CD8-positive, alpha-beta memory T cell (primary cell): ENCODE data around the gene ALPK3. TPM values are rescaled to one million over a fixed set of nuclear protein-coding genes. Genes with fewer than 3 reads are reported as not detected.

Experiments
- CTCF ChIA-PET: fragments of 350-600 bp; sonication (Branson Sonifier 250); formaldehyde crosslinking; loops from one replicate; lab custom pipeline; 2021; ENCODE audit warnings: antibody characterized with exemption; lab: Charles Lee
- POLR2A ChIA-PET: fragments of 350-600 bp; sonication (Branson Sonifier 250); formaldehyde crosslinking; loops from one replicate; lab custom pipeline; 2021; ENCODE audit warnings: antibody characterized with exemption; lab: Charles Lee
- DNase-seq, 5 donors: peaks; one replicate each; pipeline versions ENCODE4 v3.0.0 to v3.0.0-alpha.2; 2020 to 2022; ENCODE audit warnings: mixed read lengths in 1 of 5
- H3K27ac ChIP-seq: one replicate; pipeline ENCODE4 v1.7.0; 2013; ENCODE audit warnings: low read depth, mild to moderate bottlenecking, low read length, moderate library complexity
- H3K27me3 ChIP-seq: 2 replicates; pipeline ENCODE4 v1.7.0; 2013; ENCODE audit warnings: low read length, mild to moderate bottlenecking; ENCODE audit not compliant: insufficient read depth, poor library complexity, severe bottlenecking
- H3K36me3 ChIP-seq: 2 replicates; pipeline ENCODE4 v1.7.0; 2013; ENCODE audit warnings: mild to moderate bottlenecking, low read length, moderate library complexity; ENCODE audit not compliant: insufficient read depth
- H3K4me1 ChIP-seq: 2 replicates; pipeline ENCODE4 v1.7.0; 2013; ENCODE audit warnings: mild to moderate bottlenecking, low read length, moderate library complexity; ENCODE audit not compliant: insufficient read depth
- H3K4me3 ChIP-seq: 2 replicates; pipeline ENCODE4 v1.7.0; 2013; ENCODE audit warnings: mild to moderate bottlenecking, low read length
- H3K9me3 ChIP-seq: 2 replicates; pipeline ENCODE4 v1.7.0; 2013; ENCODE audit warnings: mild to moderate bottlenecking, low read length
- H3K27ac Mint-ChIP-seq, 8 donors: one replicate each; pipeline ENCODE4 v1.8.0; 2020 to 2021; ENCODE audit warnings: mixed read lengths in 8 of 8, mild to moderate bottlenecking in 6 of 8, inconsistent platforms in 3 of 8, moderate library complexity in 3 of 8
- H3K27me3 Mint-ChIP-seq, 2 donors: one replicate each; pipeline ENCODE4 v1.8.0; 2020 to 2021; ENCODE audit warnings: mixed read lengths in 2 of 2, mild to moderate bottlenecking in 1 of 2, moderate library complexity in 1 of 2
- H3K36me3 Mint-ChIP-seq, 3 donors: one replicate each; pipeline ENCODE4 v1.8.0; 2020 to 2021; ENCODE audit warnings: mixed read lengths in 3 of 3, inconsistent platforms in 1 of 3, mild to moderate bottlenecking in 1 of 3
- H3K4me1 Mint-ChIP-seq, 3 donors: one replicate each; pipeline ENCODE4 v1.8.0; 2020 to 2021; ENCODE audit warnings: mixed read lengths in 3 of 3, inconsistent platforms in 1 of 3, mild to moderate bottlenecking in 1 of 3
- H3K4me3 Mint-ChIP-seq, 7 donors: one replicate each; pipeline ENCODE4 v1.8.0; 2020 to 2021; ENCODE audit warnings: mixed read lengths in 7 of 7, mild to moderate bottlenecking in 6 of 7, moderate library complexity in 4 of 7, inconsistent platforms in 2 of 7
- H3K9me3 Mint-ChIP-seq, 5 donors: one replicate each; pipeline ENCODE4 v1.8.0; 2020 to 2022; ENCODE audit warnings: mixed read lengths in 5 of 5, mild to moderate bottlenecking in 3 of 5, moderate library complexity in 2 of 5, inconsistent platforms in 1 of 5
- polyA plus RNA-seq: library from polyadenylated mRNA; unstranded; fragments of 300-500 nt; fragmentation: Illumina TruSeq; gene quantifications from one replicate; pipeline ENCODE4 v1.2.3, GENCODE V29; 2021
- total RNA-seq, 2 experiments: library from RNA; stranded (reverse); gene quantifications; one replicate each; pipeline ENCODE4 v1.2.3, GENCODE V29; 2021

The ALPK3 gene
- total and polyA plus RNA-seq, 3 experiments from 2014 or later: 0.03 to 0.18 (median 0.07) TPM

DNA sequence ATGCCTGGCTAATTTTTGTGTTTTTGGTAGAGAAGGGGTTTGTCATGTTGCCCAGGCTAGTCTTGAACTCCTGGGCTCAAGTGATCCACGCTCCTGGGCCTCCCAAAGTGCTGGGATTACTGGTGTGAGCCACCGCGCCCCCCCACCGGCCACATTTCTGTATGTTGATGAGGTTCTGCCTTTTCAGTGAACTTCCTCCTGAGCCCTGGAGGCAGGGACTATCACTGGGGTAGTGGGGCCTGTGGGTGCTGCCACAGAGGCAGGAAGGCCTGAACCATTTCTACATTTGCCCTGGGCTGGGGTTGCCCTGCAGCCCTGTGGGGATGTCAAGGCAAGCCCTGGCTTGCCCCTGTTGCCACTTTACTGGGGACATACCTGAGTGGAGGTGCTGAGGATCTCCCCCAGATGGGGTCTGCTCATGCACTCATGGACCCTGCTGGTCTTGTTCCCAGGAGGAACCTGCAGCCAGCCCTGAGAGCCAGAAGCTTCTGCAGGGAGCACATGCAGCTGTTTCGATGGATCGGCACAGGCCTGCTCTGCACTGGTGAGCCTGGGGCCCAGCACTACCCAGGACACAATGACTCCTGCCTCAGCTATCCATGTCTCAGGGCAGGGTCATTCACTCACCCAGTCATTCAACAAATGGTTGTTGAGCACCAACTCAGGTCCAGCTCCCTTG is 73.0 kb downstream of the ALPK3 start:
- H3K36me3 ChIP-seq: no peaks in the 10 kb centered on the region

DNA sequence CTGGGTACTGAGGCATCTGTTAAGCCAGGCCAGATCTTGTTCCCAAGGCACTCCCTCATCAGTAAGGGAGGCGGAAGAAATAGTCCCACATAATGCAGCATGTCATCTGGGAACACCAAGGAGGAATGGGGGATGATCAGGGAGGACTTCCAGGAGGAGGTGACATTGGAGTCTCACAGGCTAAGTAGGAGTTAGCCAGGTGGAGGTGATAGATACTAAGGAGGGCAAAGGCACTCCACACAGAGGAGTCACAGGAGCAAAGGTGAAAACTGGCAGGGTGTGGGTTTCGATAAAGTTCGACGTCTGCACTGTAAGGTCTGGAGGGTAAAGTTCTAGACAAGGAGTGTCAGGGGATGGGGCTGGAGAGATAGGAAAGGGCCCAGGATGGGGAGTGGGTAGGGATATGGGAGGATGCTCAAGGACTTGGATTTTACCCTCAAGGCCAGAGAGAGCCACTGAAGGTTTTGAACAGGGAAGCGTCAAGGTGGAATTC is 73.6 kb downstream of the ALPK3 start:
- POLR2A ChIA-PET: no interaction called here
- Histone ChIP-seq H3K27me3 (no peaks in the 10 kb centered on the region), H3K9me3 (no peaks in the 10 kb centered on the region), H3K4me1 (no peaks in the 10 kb centered on the region), H3K27ac (no peak overlapping the region), H3K4me3 (no peak overlapping the region), H3K36me3 (no peaks in the 10 kb centered on the region)
- no peaks in the 10 kb centered on the region for H3K4me1 Mint-ChIP-seq
- CTCF ChIA-PET: no interaction called here
- H3K27me3 Mint-ChIP-seq: peaks cover 1 to 18% of the 10 kb centered on the region in 2 donors
- H3K36me3 Mint-ChIP-seq: no peaks in the 10 kb centered on the region
- H3K4me3 Mint-ChIP-seq: no peak overlapping the region
- no peak for DNase-seq
- H3K9me3 Mint-ChIP-seq: no peaks in the 10 kb centered on the region
- H3K27ac Mint-ChIP-seq: no peak overlapping the region

More for the DNA sequence above, 73.0 kb downstream of the ALPK3 start:
- ChIA-PET POLR2A (no interaction called here), CTCF (no interaction called here)
- Mint-ChIP-seq H3K27ac (no peak overlapping the region), H3K9me3 (no peaks in the 10 kb centered on the region), H3K4me3 (no peak overlapping the region), H3K27me3 (peaks cover 1 to 18% of the 10 kb centered on the region in 2 donors), H3K36me3 (no peaks in the 10 kb centered on the region), H3K4me1 (no peaks in the 10 kb centered on the region)
- no peaks in the 10 kb centered on the region for H3K27me3 ChIP-seq
- H3K9me3 ChIP-seq: no peaks in the 10 kb centered on the region
- no peak overlapping the region for H3K4me3 ChIP-seq
- no peak overlapping the region for H3K27ac ChIP-seq
- no peaks in the 10 kb centered on the region for H3K4me1 ChIP-seq
- no peak for DNase-seq

DNA sequence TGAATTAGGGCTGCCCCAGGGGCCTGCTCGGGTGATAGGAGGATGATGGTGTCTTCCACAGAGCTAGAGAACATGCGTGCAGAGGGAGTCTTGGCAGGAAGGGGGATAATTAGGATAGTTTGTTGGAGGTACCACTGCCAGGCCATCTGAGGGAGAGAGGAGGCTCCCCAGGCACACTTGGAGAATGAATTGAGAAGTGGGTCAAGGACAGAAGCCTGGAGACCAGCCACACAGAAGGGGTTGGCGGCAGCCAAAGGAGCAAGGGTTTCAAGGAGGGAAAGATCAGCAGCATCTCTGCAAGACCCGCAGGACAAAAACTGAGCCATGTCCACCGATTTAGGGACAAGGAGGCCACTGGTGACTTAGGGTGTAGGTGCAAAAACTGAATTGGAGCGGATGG is 74.2 kb downstream of the ALPK3 start:
- no peak for DNase-seq
- Histone ChIP-seq H3K36me3 (no peaks in the 10 kb centered on the region), H3K4me1 (no peaks in the 10 kb centered on the region), H3K27me3 (no peaks in the 10 kb centered on the region), H3K9me3 (no peaks in the 10 kb centered on the region), H3K4me3 (no peak overlapping the region), H3K27ac (no peak overlapping the region)
- H3K27ac Mint-ChIP-seq: no peak overlapping the region
- H3K27me3 Mint-ChIP-seq: peaks cover 1 to 23% of the 10 kb centered on the region in 2 donors
- no peaks in the 10 kb centered on the region for H3K4me1 Mint-ChIP-seq
- ChIA-PET POLR2A (no interaction called here), CTCF (no interaction called here)
- peak overlapping the region in 1 of 7 donors; percentile 40 for H3K4me3 Mint-ChIP-seq
- H3K9me3 Mint-ChIP-seq: no peaks in the 10 kb centered on the region
- peaks cover 0 to 3% (median 0%) of the 10 kb centered on the region in 3 donors for H3K36me3 Mint-ChIP-seq

DNA sequence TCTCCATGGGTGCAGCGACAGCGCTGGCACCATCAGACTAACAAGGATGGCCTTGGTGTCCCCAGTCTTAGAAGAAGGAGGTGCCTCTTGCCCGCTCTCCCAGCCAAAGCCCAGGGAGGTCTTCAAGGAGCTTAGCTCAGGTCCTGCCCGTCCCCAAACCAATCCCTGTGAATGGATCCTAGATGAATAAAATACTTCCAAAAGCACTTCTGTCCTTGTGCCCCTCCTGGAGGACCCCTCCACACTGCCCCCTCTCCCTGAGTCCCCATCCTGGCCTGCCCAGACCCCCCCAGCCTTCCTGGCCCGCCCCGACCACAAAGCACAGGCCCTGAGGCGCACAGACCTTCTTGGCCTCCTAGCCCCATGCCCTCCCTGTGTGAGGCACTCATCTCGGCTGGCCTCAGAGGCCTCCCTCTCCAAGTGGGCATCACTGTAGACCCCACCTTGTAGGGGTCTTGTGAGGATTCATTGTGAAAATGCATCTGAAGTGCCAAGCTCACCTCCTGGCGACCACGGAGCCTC is 75.7 kb downstream of the ALPK3 start:
- H3K4me1 Mint-ChIP-seq: no peaks in the 10 kb centered on the region
- no peak overlapping the region for H3K27ac ChIP-seq
- H3K9me3 Mint-ChIP-seq: no peaks in the 10 kb centered on the region
- H3K27me3 ChIP-seq: no peaks in the 10 kb centered on the region
- no peak overlapping the region for H3K4me3 ChIP-seq
- ChIA-PET CTCF (no interaction called here), POLR2A (no interaction called here)
- no peak overlapping the region for H3K4me3 Mint-ChIP-seq
- H3K4me1 ChIP-seq: no peaks in the 10 kb centered on the region
- no peak for DNase-seq
- no peaks in the 10 kb centered on the region for H3K36me3 ChIP-seq
- H3K9me3 ChIP-seq: no peaks in the 10 kb centered on the region
- peaks cover 0 to 23% of the 10 kb centered on the region in 2 donors for H3K27me3 Mint-ChIP-seq
- peaks cover 0 to 3% (median 0%) of the 10 kb centered on the region in 3 donors for H3K36me3 Mint-ChIP-seq
- no peak overlapping the region for H3K27ac Mint-ChIP-seq

DNA sequence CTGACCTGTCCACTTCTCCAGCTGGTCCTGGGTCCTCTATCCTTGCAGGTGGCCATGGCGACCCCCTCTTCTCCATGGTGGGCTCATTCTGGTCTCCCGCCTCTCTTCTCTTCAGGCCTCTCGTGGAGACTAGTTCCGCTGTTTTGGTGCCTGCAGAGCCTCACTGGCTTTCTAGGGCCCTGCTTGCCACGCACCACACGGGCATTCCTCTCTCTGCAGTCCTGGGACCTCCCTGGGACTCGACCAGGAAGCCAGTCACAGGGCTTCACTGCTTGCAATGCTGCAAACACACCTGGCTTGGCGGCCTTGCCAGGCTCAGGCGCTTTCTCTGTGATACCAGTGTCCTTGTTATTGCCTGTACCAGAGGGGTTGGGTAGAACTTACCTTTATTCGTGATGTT is 76.5 kb downstream of the ALPK3 start:
- no peak for DNase-seq
- Mint-ChIP-seq H3K36me3 (peaks cover 0 to 3% (median 0%) of the 10 kb centered on the region in 3 donors), H3K9me3 (no peaks in the 10 kb centered on the region), H3K4me1 (no peaks in the 10 kb centered on the region), H3K4me3 (no peak overlapping the region), H3K27ac (no peak overlapping the region), H3K27me3 (peaks cover 0 to 23% of the 10 kb centered on the region in 2 donors)
- Histone ChIP-seq H3K36me3 (no peaks in the 10 kb centered on the region), H3K27me3 (no peaks in the 10 kb centered on the region), H3K4me3 (no peak overlapping the region), H3K27ac (no peak overlapping the region), H3K4me1 (no peaks in the 10 kb centered on the region), H3K9me3 (no peaks in the 10 kb centered on the region)
- CTCF ChIA-PET: no interaction called here
- POLR2A ChIA-PET: no interaction called here

DNA sequence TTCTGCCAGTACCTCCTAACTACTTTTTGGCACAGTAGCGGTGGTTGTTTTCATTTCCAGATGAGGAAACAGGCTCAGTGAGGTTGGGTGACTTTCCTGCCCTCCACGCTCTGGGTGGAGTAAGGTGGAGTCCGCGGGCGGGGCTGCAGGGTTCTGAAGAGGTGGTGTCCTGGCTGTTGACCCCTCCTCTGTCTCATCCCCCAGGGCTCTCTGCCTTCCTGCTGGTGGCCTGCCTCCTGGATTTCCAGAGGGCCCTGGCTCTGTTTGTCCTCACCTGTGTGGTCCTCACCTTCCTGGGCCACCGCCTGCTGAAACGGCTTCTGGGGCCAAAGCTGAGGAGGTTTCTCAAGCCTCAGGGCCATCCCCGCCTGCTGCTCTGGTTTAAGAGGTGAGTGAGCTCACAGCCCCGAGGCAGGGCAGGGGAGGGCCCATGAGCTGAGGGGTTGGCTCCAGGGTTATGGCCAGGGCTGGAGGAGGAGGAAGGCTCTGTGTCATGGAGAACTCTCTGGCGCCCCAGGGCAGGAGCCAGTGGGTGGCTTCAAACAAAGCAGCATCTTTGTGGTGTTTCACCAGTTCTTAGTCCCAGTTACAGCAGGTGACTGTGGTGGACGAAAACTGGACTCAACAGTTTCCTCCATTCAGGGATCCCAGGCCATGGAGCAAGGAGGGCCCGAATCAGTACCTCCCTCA is 77.7 kb downstream of the ALPK3 start:
- ChIA-PET POLR2A (no interaction called here), CTCF (no interaction called here)
- no peaks in the 10 kb centered on the region for H3K4me1 ChIP-seq
- no peaks in the 10 kb centered on the region for H3K27me3 ChIP-seq
- Mint-ChIP-seq H3K9me3 (peaks cover 0 to 7% (median 2%) of the 10 kb centered on the region in 5 donors), H3K4me1 (no peaks in the 10 kb centered on the region), H3K36me3 (peaks cover 0 to 3% (median 0%) of the 10 kb centered on the region in 3 donors), H3K4me3 (no peak overlapping the region), H3K27me3 (peaks cover 4 to 23% of the 10 kb centered on the region in 2 donors), H3K27ac (no peak overlapping the region)
- no peak overlapping the region for H3K4me3 ChIP-seq
- no peak for DNase-seq
- H3K27ac ChIP-seq: no peak overlapping the region
- H3K36me3 ChIP-seq: no peaks in the 10 kb centered on the region
- no peaks in the 10 kb centered on the region for H3K9me3 ChIP-seq

DNA sequence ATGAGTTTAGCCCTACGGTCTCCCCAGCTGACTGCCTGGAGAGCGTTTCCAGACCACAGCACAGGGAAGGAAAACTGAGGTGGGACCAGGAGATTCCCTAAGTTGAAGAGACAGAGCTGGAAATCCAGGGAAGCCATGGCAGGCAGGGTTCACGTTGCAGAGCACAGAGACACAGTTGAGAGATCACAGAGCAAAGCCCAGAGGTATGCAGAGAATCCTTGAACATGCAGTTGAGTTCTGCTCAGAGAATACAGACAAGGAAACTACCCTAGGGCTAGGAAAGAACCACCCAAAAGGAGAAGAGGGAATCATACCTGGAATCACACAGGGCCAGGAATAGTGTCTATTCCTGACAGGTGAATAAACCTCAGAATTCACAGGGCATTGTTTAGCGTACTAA is 81.6 kb downstream of the ALPK3 start:
- DNase-seq: no peak
- Mint-ChIP-seq H3K4me3 (no peak overlapping the region), H3K36me3 (peaks cover 0 to 7% (median 0%) of the 10 kb centered on the region in 3 donors), H3K27me3 (peaks cover 4 to 8% of the 10 kb centered on the region in 2 donors), H3K4me1 (no peaks in the 10 kb centered on the region), H3K9me3 (peaks cover 0 to 7% (median 2%) of the 10 kb centered on the region in 5 donors), H3K27ac (no peak overlapping the region)
- Histone ChIP-seq H3K4me3 (no peak overlapping the region), H3K9me3 (no peaks in the 10 kb centered on the region), H3K27ac (no peak overlapping the region), H3K27me3 (no peaks in the 10 kb centered on the region), H3K36me3 (no peaks in the 10 kb centered on the region), H3K4me1 (no peaks in the 10 kb centered on the region)
- POLR2A ChIA-PET: no interaction called here
- CTCF ChIA-PET: no interaction called here

DNA sequence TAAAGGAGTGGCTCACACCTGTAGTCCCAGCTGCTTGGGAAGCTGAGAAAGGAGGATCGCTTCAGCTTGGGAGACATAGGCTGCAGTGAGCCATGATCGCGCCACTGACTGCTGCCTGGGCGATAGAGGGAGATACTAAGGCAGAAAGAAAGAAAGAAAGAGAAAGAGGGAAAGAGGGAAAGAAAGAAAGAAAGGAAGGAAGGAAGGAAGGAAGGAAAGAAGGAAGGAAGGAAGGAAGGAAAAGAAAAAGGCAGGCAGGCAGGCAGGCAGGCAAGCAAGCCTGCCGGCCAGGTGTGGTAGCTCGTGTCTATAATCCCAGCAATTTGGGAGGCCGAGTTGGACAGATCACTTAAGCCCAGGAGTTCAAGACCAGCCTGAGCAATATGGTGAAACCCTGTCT is 82.6 kb downstream of the ALPK3 start:
- Histone ChIP-seq H3K4me1 (no peaks in the 10 kb centered on the region), H3K9me3 (no peaks in the 10 kb centered on the region), H3K27me3 (no peaks in the 10 kb centered on the region), H3K36me3 (no peaks in the 10 kb centered on the region), H3K4me3 (no peak overlapping the region), H3K27ac (no peak overlapping the region)
- no peaks in the 10 kb centered on the region for H3K4me1 Mint-ChIP-seq
- no peak overlapping the region for H3K4me3 Mint-ChIP-seq
- peaks cover 4 to 5% of the 10 kb centered on the region in 2 donors for H3K27me3 Mint-ChIP-seq
- peaks cover 0 to 7% (median 2%) of the 10 kb centered on the region in 5 donors for H3K9me3 Mint-ChIP-seq
- H3K27ac Mint-ChIP-seq: no peak overlapping the region
- CTCF ChIA-PET: interaction anchor here (1.2 kb wide), 1 partner anchor 103 kb away, joined by 3 read pairs; no protein-coding TSS in a partner anchor
- no peak for DNase-seq
- POLR2A ChIA-PET: no interaction called here
- H3K36me3 Mint-ChIP-seq: peaks cover 0 to 7% (median 0%) of the 10 kb centered on the region in 3 donors
